ENCODE data around the gene SCTR. TPM values are rescaled to one million over a fixed set of nuclear protein-coding genes. Genes with fewer than 3 reads are reported as not detected.

The SCTR gene
- total and polyA plus RNA-seq, 2 of the 13 experiments (the other 11 are each of a cell fraction or from before 2014, with no cell fraction given): not detected

DNA sequence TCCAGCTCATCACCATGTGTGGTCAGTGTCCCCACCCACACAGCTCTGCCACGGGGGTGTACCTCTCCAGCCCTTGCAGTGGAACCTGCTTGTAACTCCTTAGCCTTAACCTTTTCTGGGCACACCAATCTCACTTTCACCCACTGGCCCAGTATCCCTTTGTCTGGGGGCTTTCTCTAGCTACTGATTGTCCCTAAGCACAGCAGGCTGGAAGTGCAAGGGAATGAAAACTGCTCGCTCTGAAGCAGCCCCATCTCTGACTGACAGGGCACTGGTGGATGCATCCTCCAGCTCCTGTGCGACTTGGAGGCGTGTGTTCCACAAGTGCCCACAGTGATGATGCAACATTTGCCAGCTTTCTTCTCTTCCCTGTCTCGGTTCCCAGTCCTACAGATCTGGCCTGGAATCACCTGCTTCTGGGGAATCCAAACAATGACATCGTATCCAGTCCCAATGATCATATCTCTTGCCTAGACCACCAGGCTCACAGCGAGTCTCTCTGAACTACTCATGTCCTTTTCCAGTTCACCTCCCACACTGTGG is 33.6 kb downstream of the SCTR start (continued):
- TF ChIP-seq ZNF710 (CRISPR knock-in tag; IDR thresholded peaks at IDR 0.05; ENCODE audit: borderline replicate concordance): 0 out of 2 replicates have a peak, but pooled peaks have one; percentile 18
- TF ChIP-seq, protein P1, sequence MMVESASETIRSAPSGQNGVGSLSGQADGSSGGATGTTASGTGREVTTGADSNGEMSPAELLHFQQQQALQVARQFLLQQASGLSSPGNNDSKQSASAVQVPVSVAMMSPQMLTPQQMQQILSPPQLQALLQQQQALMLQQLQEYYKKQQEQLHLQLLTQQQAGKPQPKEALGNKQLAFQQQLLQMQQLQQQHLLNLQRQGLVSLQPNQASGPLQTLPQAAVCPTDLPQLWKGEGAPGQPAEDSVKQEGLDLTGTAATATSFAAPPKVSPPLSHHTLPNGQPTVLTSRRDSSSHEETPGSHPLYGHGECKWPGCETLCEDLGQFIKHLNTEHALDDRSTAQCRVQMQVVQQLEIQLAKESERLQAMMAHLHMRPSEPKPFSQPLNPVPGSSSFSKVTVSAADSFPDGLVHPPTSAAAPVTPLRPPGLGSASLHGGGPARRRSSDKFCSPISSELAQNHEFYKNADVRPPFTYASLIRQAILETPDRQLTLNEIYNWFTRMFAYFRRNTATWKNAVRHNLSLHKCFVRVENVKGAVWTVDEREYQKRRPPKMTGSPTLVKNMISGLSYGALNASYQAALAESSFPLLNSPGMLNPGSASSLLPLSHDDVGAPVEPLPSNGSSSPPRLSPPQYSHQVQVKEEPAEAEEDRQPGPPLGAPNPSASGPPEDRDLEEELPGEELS (CRISPR knock-in tag; IDR thresholded peaks at IDR 0.05): no peak
- TF ChIP-seq RARA (CRISPR knock-in tag; IDR thresholded peaks at IDR 0.05): no peak
- no peak for TF ChIP-seq SMC3 (IDR thresholded peaks at IDR 0.05; ENCODE audit: low read length)
- TF ChIP-seq E2F2 (CRISPR knock-in tag; IDR thresholded peaks at IDR 0.05; ENCODE audit: borderline replicate concordance): no peak
- TF ChIP-seq, protein P2, sequence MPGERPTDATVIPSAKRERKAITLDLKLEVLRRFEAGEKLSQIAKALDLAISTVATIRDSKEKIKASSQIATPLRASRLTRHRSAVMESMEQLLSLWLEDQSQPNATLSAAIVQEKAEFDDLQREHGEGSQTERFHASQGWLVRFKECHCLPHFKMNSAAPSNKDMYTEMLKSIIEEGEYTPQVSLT (CRISPR knock-in tag; IDR thresholded peaks at IDR 0.05; ENCODE audit: borderline replicate concordance, low read depth): no peak
- TF ChIP-seq PHB2 (IDR thresholded peaks at IDR 0.05; ENCODE audit: partially characterized antibody): no peak
- no peak for TF ChIP-seq ELF1 (CRISPR knock-in tag; IDR thresholded peaks at IDR 0.05)
- peak; percentile 78 for TF ChIP-seq ATF7 (IDR thresholded peaks at IDR 0.05)
- TF ChIP-seq ATF7 (CRISPR knock-in tag; IDR thresholded peaks at IDR 0.05): no peak
- TF ChIP-seq MEIS1 (CRISPR knock-in tag; IDR thresholded peaks at IDR 0.05; ENCODE audit: borderline replicate concordance): no peak
- TF ChIP-seq ZNF343 (CRISPR knock-in tag; IDR thresholded peaks at IDR 0.05): no peak
- 0 out of 2 replicates have a peak, but pooled peaks have one; percentile 19 for TF ChIP-seq HNF1B (CRISPR knock-in tag; IDR thresholded peaks at IDR 0.05)
- TF ChIP-seq ATF4 (CRISPR knock-in tag; IDR thresholded peaks at IDR 0.05): peak in 1 of 2 experiments; percentile 16; a peak in 1 of 4 replicates
- no peak for TF ChIP-seq ZNF543 (CRISPR knock-in tag; IDR thresholded peaks at IDR 0.05)
- no peak for TF ChIP-seq ZNF34 (CRISPR knock-in tag; IDR thresholded peaks at IDR 0.05; ENCODE audit: borderline replicate concordance)
